ENCODE data around the gene CRPPA.
A peak's percentile ranks its signal among the peaks of the same experiment; 100 is the strongest.

Gene CRPPA

GRCh38 chr7:16423761-16424160 is 2.4 kb upstream of the CRPPA start:
- no peak for DNase-seq (ENCODE audit: low read depth in 2 of 3, low spot score in 1 of 3)

- no peak for DNase-seq (ENCODE audit: low read depth in 2 of 3, low spot score in 1 of 3)
Observed at GRCh38 chr7:16422917-16423316, 1.6 kb upstream of the CRPPA start.

- no peak for DNase-seq (ENCODE audit: low read depth in 2 of 3, low spot score in 1 of 3)
Observed at GRCh38 chr7:16422103-16422435, 731 bp upstream of the CRPPA start.

- DNase-seq (ENCODE audit: low read depth in 2 of 3, low spot score in 1 of 3) = peak; percentile 67 to 80 (median 69)
Observed at GRCh38 chr7:16420649-16421332, 547 bp downstream of the CRPPA start.

- DNase-seq (ENCODE audit: low read depth in 2 of 3, low spot score in 1 of 3) = no peak
Observed at GRCh38 chr7:16420329-16420648, 1.0 kb downstream of the CRPPA start.

- DNase-seq (ENCODE audit: low read depth in 2 of 3, low spot score in 1 of 3) = no peak
Observed at GRCh38 chr7:16419859-16420258, 1.5 kb downstream of the CRPPA start.

GRCh38 chr7:16419126-16419525 is 2.2 kb downstream of the CRPPA start:
- DNase-seq (ENCODE audit: low read depth in 2 of 3, low spot score in 1 of 3) = no peak

GRCh38 chr7:16417906-16418305 is 3.4 kb downstream of the CRPPA start:
- DNase-seq (ENCODE audit: low read depth in 2 of 3, low spot score in 1 of 3) = no peak

- DNase-seq (ENCODE audit: low read depth in 2 of 3, low spot score in 1 of 3) = no peak
Observed at GRCh38 chr7:16416289-16417282, 4.8 kb downstream of the CRPPA start.

GRCh38 chr7:16412274-16413254 is 8.8 kb downstream of the CRPPA start:
- DNase-seq (ENCODE audit: low read depth in 2 of 3, low spot score in 1 of 3) = no peak

GRCh38 chr7:16411391-16411790 is 9.9 kb downstream of the CRPPA start:
- no peak for DNase-seq (ENCODE audit: low read depth in 2 of 3, low spot score in 1 of 3)

GRCh38 chr7:16409777-16410176 is 11.6 kb downstream of the CRPPA start:
- DNase-seq (ENCODE audit: low read depth in 2 of 3, low spot score in 1 of 3) = no peak

GRCh38 chr7:16404636-16405035 is 16.7 kb downstream of the CRPPA start:
- no peak for DNase-seq (ENCODE audit: low read depth in 2 of 3, low spot score in 1 of 3)

GRCh38 chr7:16403475-16403874 is 17.9 kb downstream of the CRPPA start:
- no peak for DNase-seq (ENCODE audit: low read depth in 2 of 3, low spot score in 1 of 3)

- DNase-seq (ENCODE audit: low read depth in 2 of 3, low spot score in 1 of 3) = no peak
Observed at GRCh38 chr7:16402940-16403339, 18.4 kb downstream of the CRPPA start.

- DNase-seq (ENCODE audit: low read depth in 2 of 3, low spot score in 1 of 3) = no peak
Observed at GRCh38 chr7:16402091-16402490, 19.2 kb downstream of the CRPPA start.

- DNase-seq (ENCODE audit: low read depth in 2 of 3, low spot score in 1 of 3) = no peak
Observed at GRCh38 chr7:16400893-16401275, 20.5 kb downstream of the CRPPA start.

GRCh38 chr7:16399916-16400892 is 21.1 kb downstream of the CRPPA start:
- no peak for DNase-seq (ENCODE audit: low read depth in 2 of 3, low spot score in 1 of 3)

GRCh38 chr7:16399265-16399831 is 22.0 kb downstream of the CRPPA start:
- DNase-seq (ENCODE audit: low read depth in 2 of 3, low spot score in 1 of 3) = no peak
